HG03135 (cell line): ENCODE results near the gene DCUN1D2.

Experiments used
- ATAC-seq: cut with Tn5 transposase; IDR thresholded peaks from one replicate; pipeline ENCODE4 v1.9.1; 2021; ENCODE audit warnings: mild to moderate bottlenecking, moderate library complexity; ENCODE audit not compliant: unreplicated experiment

Gene DCUN1D2

DNA sequence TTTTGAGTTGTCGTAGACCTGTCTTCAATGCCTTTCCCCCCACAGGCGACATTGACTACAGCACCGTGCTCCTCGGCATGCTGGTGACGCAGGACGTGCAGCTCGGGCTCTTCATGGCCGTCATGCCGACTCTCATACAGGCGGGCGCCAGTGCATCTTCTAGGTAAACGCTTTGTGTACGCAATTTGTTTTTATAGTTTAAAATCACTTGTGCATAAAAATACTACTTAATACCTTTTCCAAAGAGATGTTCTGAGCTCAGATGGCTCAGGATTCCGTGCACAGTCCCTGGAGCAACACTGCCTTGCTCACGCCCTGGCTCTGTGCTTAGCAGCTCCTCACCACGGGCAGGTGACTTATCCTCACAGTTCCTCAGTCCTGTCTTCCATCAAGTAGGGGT is 30.1 kb upstream of the DCUN1D2 start:
- no peak for ATAC-seq

DNA sequence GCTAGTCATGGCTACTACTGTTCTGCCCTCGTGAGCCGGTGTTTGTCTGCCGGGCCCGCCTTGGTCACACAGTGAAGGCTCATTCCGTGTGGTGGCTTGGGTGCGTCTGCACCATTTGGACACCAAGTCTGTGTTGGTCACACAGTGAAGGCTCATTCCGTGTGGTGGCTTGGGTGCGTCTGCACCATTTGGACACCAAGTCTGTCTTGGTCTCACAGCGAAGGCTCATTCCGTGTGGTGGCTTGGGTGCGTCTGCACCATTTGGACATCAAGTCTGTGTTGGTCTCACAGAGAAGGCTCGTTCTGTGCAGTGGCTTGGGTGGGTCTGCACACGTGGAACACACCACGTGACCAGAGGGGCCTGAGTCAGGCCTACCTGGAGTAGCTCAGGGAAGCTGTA is 29.0 kb upstream of the DCUN1D2 start:
- ATAC-seq, result no peak

DNA sequence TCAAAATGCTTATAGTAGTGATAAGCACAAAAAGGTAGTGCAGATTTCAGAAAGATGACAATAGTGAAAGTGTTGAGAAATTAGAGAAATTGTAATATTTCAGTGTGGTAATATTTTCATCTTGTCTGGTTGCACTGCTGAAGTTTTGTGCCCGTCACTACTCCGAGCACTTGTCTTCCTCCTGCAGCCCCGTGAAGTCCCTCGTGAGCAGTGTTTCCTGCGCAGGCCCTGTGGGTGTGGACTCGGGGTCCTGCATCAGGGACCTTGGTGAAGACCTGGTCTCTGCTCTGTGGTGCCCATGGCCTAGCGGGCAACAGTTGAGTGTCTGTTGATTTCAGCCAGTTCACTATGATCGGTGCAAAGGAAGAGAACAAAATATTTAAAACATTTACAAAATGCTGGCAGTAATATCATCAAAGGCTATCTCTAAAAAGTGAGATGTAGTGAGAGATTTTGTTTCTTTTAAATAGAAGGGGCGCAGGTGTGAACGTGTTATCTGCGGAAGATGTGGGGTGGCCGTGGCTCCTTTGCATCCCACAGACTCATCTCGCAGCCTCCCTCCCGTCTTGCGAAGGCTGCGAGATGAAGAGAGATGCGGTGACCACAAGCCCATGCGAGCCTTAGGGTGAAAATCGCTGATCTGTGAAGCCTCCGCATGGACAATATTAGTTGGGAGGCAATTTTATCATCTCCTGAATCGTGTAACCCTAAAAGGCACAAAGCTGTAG is 27.7 kb upstream of the DCUN1D2 start:
- no peak for ATAC-seq

DNA sequence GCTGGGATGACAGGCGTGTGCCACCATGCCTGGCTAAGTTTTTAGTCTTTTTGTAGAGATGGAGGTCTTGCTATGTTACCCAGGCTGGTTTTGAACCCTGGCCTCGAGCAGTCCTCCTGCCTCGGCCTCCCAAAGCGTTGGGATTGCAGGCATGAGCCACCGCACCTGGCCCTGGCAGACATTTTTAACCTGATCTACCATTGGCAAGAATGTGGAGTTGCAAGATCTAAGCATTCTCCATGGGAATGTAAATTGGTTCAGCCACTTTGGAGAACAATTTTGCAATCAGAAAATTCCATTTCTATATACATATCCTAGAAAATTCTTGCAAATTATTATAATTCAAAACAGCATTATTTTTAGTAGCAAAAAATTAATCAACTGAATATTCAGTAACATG is 24.3 kb upstream of the DCUN1D2 start:
- ATAC-seq, result no peak

DNA sequence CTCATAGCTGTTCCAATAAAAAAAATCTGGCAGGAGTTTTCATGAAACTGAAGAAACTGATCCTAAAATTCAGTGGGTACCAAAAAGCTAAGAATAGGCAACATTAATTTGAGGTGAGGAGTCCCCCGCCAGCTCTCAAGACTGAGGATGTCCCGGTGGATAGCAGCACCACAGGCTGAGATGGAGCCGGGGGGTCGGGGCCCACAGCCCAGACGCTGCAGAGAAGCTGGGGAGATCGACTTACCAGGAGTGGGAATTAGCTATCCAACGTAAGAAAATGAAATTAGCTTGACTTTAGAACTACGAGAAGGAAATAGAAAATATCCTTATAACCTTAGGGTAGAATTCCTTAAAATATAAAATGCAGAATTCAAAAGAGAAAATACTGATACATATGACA is 23.2 kb upstream of the DCUN1D2 start:
- ATAC-seq, result no peak

DNA sequence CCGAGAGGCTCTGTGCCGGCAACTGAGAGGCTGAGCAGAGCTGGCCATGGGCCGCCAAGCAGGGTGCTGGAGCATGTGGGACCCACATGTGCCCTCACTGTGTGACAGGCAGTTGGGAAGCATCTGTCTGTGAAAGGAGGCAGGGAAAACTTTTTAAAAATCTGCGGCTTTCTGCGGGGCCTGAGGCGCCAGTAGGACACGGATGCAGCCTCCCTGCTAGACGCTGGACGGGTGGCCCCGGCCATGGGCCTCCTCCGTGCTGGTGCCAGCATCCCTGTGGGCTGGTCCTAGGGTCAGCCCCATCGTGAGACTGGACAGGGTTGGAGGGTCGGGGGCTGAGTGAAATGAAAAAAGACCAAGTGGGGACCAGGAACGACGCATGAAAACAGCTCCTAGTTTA is 20.9 kb upstream of the DCUN1D2 start:
- ATAC-seq, result no peak

DNA sequence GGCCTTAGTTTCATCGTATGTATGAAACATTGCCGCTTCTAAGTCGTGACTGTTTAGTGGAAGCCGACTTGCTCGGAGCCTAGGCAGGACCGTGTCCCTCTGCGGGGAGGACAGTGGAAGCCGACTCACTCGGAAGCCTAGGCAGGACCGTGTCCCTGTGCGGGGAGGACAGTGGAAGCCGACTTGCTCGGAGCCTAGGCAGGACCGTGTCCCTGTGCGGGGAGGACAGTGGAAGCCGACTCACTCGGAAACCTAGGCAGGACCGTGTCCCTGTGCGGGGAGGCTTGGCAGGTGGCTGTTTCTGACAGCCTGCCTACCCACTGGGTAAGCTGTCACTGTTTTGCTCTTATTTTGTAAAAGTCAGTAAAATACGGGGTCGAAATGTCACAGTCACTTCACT is 20.4 kb upstream of the DCUN1D2 start:
- ATAC-seq, result no peak

DNA sequence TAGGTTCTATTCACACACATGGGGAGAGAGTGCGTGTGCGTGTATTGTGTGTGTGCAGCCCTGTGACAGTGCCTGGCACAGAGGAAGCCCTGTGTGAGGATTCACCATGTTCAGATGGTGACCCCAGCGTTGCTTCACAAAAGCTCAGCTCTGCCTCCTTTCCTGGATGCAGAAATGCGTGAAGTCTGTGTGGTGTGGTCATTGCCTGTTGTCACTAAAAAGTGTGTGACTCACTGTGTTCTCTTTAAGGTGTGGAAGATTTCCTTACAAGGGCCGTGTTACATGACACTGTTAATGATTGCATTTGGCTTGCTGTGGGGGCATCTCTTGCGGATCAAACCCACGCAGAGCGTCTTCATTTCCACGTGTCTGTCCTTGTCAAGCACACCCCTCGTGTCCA is 19.5 kb upstream of the DCUN1D2 start:
- no peak for ATAC-seq

DNA sequence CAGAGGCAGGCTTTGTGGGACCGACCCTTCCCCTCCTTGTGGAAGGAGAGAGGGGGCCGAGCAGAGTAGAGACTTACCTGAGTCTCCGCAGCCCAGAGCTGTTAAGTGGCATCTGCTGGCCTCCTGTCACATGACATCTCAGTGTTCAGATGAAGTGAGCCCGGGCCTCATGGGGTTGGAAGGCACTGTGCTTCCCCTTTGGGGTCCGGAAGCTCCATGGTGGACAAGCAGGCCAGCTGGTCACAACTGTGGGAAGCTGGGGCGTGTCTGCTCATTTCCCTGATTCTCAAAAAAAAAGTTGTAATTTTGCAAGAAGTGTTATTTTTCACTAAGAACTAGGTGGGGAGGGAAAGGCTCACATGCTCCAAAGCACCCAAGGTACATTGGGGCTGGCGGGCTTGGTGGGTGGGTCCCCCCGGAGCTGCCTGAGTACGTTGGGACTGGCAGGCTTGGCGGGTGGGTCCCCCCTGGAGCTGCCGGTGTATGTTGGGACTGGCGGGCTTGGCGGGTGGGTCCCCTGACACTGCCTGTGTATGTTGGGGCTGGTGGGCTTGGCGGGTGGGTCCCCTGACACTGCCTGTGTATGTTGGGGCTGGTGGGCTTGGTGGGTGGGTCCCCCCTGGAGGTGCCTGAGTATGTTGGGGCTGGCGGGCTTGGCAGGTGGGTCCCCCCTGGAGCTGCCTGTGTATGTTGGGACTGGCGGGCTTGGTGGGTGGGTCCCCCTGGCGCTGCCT is 18.2 kb upstream of the DCUN1D2 start:
- no peak for ATAC-seq

DNA sequence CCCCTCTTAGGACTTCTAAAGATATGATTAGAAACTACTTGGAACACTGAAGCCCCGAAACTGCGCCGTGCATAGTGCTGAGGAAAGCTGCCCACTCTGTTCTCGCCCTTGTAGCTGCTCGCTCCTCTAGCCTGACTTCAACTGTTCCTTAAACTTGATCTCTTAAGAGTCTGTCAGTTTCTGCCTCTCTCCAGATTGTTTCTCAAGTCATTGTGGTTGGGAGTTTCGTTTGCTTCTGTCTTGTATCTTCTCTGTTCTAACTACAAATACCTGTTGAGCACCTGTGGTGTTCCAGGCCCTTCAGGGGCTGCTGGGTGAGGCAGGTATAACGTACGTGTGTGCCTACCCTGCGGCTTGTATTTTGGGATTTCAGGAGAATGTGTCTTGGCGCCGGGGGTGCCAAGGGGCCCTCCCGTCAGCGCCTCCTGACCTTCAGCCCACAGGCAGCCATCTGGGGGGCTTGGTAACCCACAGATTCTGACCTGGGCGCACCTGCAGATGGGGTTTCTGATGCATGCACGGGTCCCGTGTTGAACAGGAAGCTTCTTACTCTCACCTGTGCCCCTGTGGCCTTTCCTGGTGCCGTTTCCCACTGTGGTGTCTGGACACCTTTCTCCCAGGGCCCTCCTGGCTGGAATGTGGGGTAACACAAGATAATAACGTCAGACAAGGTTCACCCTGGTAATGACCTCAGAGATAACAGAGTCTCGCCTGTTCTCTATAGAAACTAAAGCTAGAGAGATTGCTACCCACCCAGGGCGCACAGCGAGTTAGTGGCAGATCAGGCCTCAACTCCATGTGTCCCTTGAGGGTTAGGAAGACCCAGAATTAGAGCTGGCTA is 17.2 kb upstream of the DCUN1D2 start:
- ATAC-seq, result no peak

DNA sequence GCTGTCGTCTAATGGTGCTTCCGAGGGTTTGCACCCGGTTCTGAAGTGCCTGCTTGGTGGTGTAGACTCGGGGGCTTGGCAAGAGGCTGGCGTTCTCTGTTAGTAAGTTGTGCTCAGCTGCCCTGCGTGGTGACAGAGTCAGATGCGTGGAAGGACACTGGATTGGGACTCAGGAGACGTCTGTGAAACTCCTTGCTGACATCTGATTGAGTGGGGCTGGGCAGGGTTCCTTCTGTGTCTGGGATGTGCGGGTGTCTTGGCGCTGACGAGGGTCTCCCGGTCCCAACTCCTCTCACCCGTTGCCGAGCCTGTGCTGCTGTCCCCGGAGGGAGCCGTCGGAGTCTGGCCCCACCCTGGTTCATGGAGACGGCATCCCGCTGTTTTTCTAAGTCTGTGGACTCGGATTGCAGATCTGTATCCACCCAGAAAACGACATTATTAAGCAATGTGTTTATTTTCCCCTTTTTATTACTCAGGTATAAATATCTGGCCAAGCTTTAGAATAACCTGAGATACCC is 16.4 kb upstream of the DCUN1D2 start:
- no peak for ATAC-seq

DNA sequence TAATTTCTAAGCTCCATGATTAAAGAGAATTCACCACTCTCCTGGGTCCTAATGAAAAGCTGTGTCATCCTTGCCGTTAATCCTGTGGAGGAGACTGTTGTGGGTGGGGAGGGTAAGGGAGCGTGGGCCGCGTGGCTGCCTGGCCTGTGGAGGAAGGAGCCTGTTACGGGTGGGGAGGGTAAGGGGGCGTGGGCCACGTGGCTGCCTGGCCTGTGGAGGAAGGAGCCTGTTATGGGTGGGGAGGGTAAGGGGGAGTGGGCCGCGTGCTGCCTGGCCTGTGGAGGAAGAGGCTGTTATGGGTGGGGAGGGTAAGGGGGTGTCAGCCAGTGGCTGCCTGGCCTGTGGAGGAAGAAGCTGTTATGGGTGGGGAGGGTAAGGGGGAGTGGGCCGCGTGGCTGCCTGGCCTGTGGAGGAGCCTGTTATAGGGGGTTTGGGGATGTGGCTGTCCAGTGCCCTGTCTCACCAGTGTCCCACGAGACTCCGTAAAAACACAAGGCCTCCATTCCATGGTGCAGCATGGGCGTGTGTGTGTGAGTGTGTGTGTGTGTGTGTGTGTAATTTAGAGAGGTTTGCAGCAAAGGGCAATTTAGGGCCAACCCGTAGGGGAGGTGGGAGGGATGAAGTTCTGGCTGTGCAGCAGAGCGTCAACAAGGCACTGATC is 15.6 kb upstream of the DCUN1D2 start:
- no peak for ATAC-seq

DNA sequence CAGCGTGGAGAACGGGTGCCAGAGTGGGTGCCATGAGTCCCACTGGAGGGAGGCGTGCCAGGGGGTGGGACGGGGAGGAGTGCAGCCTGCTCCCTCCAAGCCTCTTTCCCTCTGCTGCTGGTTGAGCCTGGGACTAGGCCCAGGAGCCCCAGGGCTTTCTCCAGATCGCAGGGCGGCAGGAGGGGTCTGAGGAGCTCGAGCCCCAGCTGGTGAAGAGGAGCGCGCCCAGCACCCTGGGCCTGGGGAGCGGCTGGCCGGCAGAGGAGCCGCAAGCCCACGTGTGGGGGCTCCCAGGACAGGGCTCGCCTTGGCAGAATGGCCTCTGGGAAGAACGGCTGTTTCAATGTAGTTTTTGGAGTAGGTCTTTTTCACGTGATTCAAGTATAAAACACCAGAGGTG is 12.2 kb upstream of the DCUN1D2 start:
- ATAC-seq, result no peak

DNA sequence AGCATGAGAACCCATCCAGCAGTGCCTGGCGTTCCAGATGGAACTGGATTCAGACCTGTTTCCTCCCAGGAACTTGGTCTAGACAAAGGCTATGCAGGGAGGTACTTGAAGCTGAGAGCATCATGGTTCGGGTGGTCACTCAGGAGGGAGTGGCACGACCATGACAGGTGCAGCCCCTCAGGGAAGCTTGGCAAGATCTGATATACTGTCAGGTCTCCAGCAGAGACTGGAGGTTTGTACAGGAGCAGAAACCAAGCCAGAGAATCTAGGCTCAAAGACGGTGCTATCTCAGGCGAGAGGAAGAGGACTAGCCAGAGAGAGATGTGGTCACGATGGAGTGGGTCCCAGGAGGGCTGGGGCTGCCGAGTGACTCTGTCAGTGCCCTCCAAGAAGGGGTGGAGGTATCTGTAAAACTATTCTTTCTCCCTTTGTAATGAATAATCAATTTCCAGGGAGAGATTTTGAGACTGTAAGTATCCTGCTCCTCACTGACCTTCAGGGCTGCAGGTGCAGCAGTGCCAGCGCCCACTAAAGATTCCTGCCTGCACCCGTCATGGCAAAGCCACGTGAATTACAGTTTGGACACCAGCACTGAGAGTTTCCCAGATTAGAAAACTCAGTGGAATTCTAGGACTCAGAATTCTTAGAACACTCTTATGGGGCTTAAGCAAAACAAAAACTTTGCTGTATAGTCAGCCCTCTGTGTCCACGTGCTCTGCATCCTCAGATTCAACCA is 10.2 kb upstream of the DCUN1D2 start:
- ATAC-seq, result no peak

DNA sequence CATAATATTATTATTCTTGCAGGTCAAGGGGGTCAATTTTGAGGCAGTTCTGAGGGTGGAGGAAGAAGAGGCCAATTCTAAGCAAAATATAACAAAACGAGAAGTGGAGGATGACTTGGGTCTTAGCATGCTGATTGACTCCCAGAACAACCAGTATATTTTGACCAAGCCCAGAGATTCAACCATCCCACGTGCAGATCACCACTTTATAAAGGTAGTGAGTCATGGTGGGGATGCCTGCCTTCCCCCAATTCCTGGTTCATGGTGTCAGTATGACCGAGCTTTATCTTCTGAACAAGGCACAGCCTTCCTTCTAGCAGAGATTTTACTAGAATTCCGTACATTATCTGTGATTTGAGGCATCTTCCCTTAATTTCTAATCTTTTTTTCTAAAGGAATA is 9.4 kb upstream of the DCUN1D2 start:
- no peak for ATAC-seq

DNA sequence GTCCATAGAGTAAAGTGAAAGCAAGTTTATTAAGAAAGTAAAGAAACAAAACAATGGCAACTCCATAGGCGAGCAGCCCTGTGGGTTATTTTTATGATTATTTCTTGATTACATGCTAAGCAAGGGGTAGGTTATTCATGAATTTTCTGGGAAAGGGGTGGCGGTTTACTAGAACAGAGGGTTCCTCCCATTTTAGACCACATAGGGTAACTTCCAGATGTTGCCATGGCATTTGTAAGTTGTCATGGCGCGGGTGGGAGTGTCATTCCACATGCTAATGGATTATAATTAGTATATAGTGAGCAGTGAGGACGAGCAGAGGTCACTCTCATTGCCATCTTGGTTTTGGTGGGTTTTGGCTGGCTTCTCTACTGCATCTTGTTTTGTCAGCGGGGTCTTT is 8.4 kb upstream of the DCUN1D2 start:
- ATAC-seq, result no peak

DNA sequence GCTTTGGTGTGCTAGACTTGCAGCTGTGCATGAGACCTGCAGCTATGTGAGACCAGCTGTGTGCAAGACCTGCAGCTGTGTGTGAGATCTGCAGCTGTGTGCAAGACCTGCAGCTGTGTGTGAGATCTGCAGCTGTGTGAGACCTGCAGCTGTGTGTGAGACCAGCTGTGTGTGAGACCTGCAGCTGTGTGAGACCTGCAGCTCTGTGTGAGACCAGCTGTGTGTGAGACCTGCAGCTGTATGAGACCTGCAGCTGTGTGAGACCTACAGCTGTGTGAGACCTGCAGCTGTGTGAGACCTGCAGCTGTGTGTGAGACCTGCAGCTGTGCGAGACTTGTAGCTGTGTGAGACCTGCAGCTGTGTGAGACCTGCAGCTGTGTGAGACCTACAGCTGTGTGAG is 6.7 kb upstream of the DCUN1D2 start:
- ATAC-seq, result no peak

DNA sequence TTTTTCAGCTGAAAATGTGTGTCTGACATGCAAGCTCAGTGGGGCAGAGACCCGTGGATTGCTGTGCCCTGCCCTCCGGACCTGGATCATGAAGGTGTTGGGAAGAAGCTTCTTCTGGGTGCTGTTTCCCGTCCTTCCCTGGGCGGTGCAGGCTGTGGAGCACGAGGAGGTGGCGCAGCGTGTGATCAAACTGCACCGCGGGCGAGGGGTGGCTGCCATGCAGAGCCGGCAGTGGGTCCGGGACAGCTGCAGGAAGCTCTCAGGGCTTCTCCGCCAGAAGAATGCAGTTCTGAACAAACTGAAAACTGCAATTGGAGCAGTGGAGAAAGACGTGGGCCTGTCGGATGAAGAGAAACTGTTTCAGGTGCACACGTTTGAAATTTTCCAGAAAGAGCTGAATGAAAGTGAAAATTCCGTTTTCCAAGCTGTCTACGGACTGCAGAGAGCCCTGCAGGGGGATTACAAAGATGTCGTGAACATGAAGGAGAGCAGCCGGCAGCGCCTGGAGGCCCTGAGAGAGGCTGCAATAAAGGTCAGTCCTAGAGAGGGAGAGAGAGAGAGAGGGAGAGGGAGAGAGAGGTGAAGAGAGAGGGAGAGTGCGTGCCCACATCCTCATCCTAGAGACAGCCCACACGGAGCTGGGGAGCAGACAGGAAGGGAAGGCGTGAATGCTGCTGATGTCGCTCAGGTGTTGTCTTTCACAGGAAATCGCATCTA is 5.1 kb upstream of the DCUN1D2 start:
- ATAC-seq, result no peak

DNA sequence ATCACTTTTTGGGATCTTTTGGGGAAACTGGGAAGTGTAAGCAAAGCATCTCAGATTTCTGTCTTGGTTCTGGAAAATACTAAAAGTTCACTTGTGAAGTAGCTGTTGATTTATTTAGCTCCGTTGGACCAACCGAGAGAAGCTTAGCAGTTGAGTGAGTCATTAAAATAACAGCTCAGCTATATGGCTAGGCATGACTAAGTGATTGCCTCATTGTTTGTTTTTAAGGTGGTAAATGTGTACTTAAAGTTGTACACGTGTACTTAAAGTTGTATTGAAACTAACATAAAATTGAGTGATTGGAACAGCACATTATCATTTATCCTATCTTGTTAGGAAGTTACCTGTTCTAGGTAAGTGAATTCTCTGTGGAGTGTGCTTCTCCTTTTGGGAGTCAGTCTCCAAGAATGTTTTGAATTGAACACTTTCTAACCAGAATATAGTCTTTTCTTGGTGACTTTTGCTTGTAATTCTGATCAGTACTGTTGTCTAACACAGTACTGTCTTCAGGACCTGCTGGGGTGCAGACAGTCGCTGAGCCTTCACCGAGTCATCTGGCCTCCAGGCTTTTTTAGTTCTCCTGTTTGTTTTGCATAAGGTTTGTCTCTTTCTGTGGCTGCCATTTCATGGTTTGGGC is 2.9 kb upstream of the DCUN1D2 start:
- no peak for ATAC-seq
